HepG2 (cell line): Measurements from ENCODE around the gene ANGPTL2. TPM values are rescaled to one million over a fixed set of nuclear protein-coding genes. Genes with fewer than 3 reads are reported as not detected.

ENCODE experiments used
- ATAC-seq: fragments of 200-7000 bp; cut with Tn5 transposase; 3 replicates; pipeline ENCODE4 v1.9.1; 2020; ENCODE audit warnings: mild to moderate bottlenecking, moderate library complexity
- BruUV-seq: library from RNA; stranded (reverse); fragments of 400-500 nt; replicated peaks from 2 replicates; lab custom pipeline; 2021; lab: Mats Ljungman, UMichigan
- CTCF ChIA-PET: fragments of 300-600 bp; formaldehyde crosslinking; extraction: SDS; loops from one replicate; lab custom pipeline; 2021; ENCODE audit warnings: low total read pairs, inconsistent platforms, low intra/inter-chr PET ratio; lab: Yijun Ruan, JAX
- POLR2A ChIA-PET: fragments of 350-600 bp; sonication (Branson Sonifier 250); formaldehyde crosslinking; loops from one replicate; lab custom pipeline; 2020; ENCODE audit warnings: antibody characterized with exemption, inconsistent platforms; lab: Yijun Ruan, JAX
- DNase-seq: peaks from one replicate; pipeline ENCODE4 v3.0.0-alpha.2; 2015; ENCODE audit warnings: low spot score
- FAIRE-seq: peaks from 3 replicates; lab custom pipeline; 2011; peaks lifted over from hg19 to GRCh38; lab: Jason Lieb, UNC
- H2AFZ ChIP-seq: one replicate; pipeline ENCODE4 v1.6.1; 2011; ENCODE audit warnings: low read length, inconsistent platforms
- H3K27ac ChIP-seq: fragments of 300-600 bp; 3 replicates; pipeline ENCODE4 v1.8.0; 2011; ENCODE audit warnings: mixed run types, mild to moderate bottlenecking, mixed read lengths, low read length, inconsistent platforms; ENCODE audit not compliant: insufficient read depth; ENCODE audit errors: extremely low read length
- H3K27me3 ChIP-seq, 2 experiments: fragments of 200-600 bp in 1 of 2; 2 replicates in 1 of 2; 3 replicates in 1 of 2; pipeline versions ENCODE4 v1.6.0 to v1.8.0; 2011; ENCODE audit warnings: low read length in 2 of 2, mild to moderate bottlenecking in 2 of 2, moderate library complexity in 2 of 2, inconsistent platforms in 1 of 2; ENCODE audit not compliant: insufficient read depth in 2 of 2, control insufficient read depth in 1 of 2
- H3K36me3 ChIP-seq, 2 experiments: fragments of 200-600 bp in 1 of 2; replicated peaks in 1 of 2; 2 replicates in 1 of 2; 3 replicates in 1 of 2; pipeline versions ENCODE4 v1.5.1 to v1.8.0; 2011; ENCODE audit warnings: low read length in 2 of 2, inconsistent platforms in 1 of 2; ENCODE audit not compliant: insufficient read depth in 2 of 2, control insufficient read depth in 1 of 2
- H3K4me1 ChIP-seq: 2 replicates; pipeline ENCODE4 v1.5.1; 2012; ENCODE audit warnings: low read length, inconsistent platforms; ENCODE audit not compliant: insufficient read depth
- H3K4me2 ChIP-seq: 2 replicates; pipeline ENCODE4 v1.6.0; 2011; ENCODE audit warnings: low read depth, low read length, inconsistent platforms
- H3K4me3 ChIP-seq, 3 experiments: fragments of 200-600 bp in 1 of 3; sonication (generic), shearing (Covaris generic) in 1 of 3; replicated peaks in 1 of 3; 2 replicates each; pipeline ENCODE4 v1.5.1; 2011 to 2016; ENCODE audit warnings: low read length in 3 of 3, inconsistent platforms in 2 of 3, low read depth in 2 of 3, mild to moderate bottlenecking in 2 of 3, control low read depth in 1 of 3, mixed read lengths in 1 of 3; ENCODE audit not compliant: insufficient read depth in 1 of 3
- H3K79me2 ChIP-seq: one replicate; pipeline ENCODE4 v1.6.1; 2011; ENCODE audit warnings: low read length, inconsistent platforms; ENCODE audit not compliant: insufficient read depth
- H3K9ac ChIP-seq: 2 replicates; pipeline ENCODE4 v1.6.0; 2011; ENCODE audit warnings: mild to moderate bottlenecking, low read depth, low read length, inconsistent platforms; ENCODE audit not compliant: insufficient read depth
- H3K9me3 ChIP-seq: 2 replicates; pipeline ENCODE4 v1.5.1; 2012; ENCODE audit warnings: mild to moderate bottlenecking, low read length
- H4K20me1 ChIP-seq: 2 replicates; pipeline ENCODE4 v1.6.0; 2011; ENCODE audit warnings: inconsistent platforms, mild to moderate bottlenecking, low read length, moderate library complexity; ENCODE audit not compliant: insufficient read depth
- NCOA2 ChIP-seq: sonication (generic); formaldehyde crosslinking; IDR thresholded peaks from 2 replicates; pipeline ENCODE4 v1.8.0; 2022; ENCODE audit warnings: inconsistent platforms
- RFX1 ChIP-seq: fragments of 450-650 bp; IDR thresholded peaks from 2 replicates; pipeline ENCODE4 v1.6.1; 2017
- SKIL ChIP-seq: sonication (generic); formaldehyde crosslinking; IDR thresholded peaks from 2 replicates; pipeline ENCODE4 v1.8.0; 2022; ENCODE audit warnings: missing genetic modification reagents, mild to moderate bottlenecking, moderate library complexity, borderline replicate concordance
- SNAPC4 ChIP-seq: sonication (generic); formaldehyde crosslinking; IDR thresholded peaks from 2 replicates; pipeline ENCODE4 v1.4.0; 2020; ENCODE audit warnings: mild to moderate bottlenecking, missing genetic modification reagents
- STAT5B ChIP-seq: sonication (generic); formaldehyde crosslinking; IDR thresholded peaks from 2 replicates; pipeline ENCODE4 v1.4.0; 2020; ENCODE audit warnings: missing genetic modification reagents
- WGBS: methylation state at CpG from one replicate; pipeline ENCODE4 v1.1.6; 2017; ENCODE audit warnings: low lambda C conversion rate; 5-methylcytosine and 5-hydroxymethylcytosine counted together
- in situ Hi-C: cut with HindIII; loops from 2 replicates; pipeline ENCODE4 v1.10.0; 2017; ENCODE audit warnings: low pct_unique_long_range_greater_than_20kb; ENCODE audit not compliant: extremely low pct_ligation_motif_present
- intact Hi-C: fragments of 100-400 bp; cut with micrococcal nuclease; formaldehyde crosslinking; loops from one replicate; pipeline ENCODE4 v1.10.0; 2022; ENCODE audit not compliant: unreplicated experiment
- polyA plus RNA-seq, 8 experiments: library from polyadenylated mRNA; depleted of rRNA in 3 of 8; stranded (reverse) in 7 of 8; unstranded in 1 of 8; fragments of >200 nt; fragmentation: Illumina TruSeq in 4 of 8; extraction: Trizol in 4 of 8; gene quantifications; 2 replicates each; pipeline versions ENCODE4 v1.2.1 to v1.2.3, GENCODE V29; 2011 to 2016; ENCODE audit warnings: low read depth in 4 of 8, missing spikeins in 1 of 8, mixed read lengths in 1 of 8; ENCODE audit not compliant: insufficient read depth in 1 of 8
- total RNA-seq, 5 experiments: library from RNA; depleted of rRNA; stranded (reverse); fragments of >200 nt; fragmentation: Illumina TruSeq; extraction: Trizol; gene quantifications; 2 replicates each; pipeline ENCODE4 v1.2.3, GENCODE V29; 2016; ENCODE audit warnings: low read depth in 1 of 5

The ANGPTL2 gene
- total and polyA plus RNA-seq, 2 of the 13 experiments (the other 11 are each of a cell fraction or from before 2014, with no cell fraction given) = 0.91 to 21.0 TPM

- 87% methylated on average over 11 of the region's 13 CpGs for WGBS
- intact Hi-C loops = no loop called here
- no peak for FAIRE-seq
Measured at GRCh38 chr9:127091526-127091925, 30.9 kb downstream of the ANGPTL2 start.

More at GRCh38 chr9:127091526-127091925, 30.9 kb downstream of the ANGPTL2 start:
- H3K36me3 ChIP-seq = peaks cover 0 to 2% of the 10 kb centered on the region in 2 experiments; a peak in 2 of 5 replicates
- ATAC-seq (no peak), DNase-seq (no peak)
- H3K27me3 ChIP-seq = no peaks in the 10 kb centered on the region
- no peaks in the 10 kb centered on the region for H4K20me1 ChIP-seq
- H2AFZ ChIP-seq = no peak overlapping the region
- BruUV-seq = no TSS peak
- H3K4me2 ChIP-seq = no peak overlapping the region
- TF ChIP-seq RFX1 (no peak), STAT5B (CRISPR knock-in tag) (no peak), SKIL (CRISPR knock-in tag) (no peak), SNAPC4 (CRISPR knock-in tag) (no peak), NCOA2 (no peak)
- no peaks in the 10 kb centered on the region for H3K9me3 ChIP-seq
- CTCF ChIA-PET = no interaction called here
- H3K27ac ChIP-seq = no peak overlapping the region
- POLR2A ChIA-PET = no interaction called here
- H3K4me3 ChIP-seq = no peak overlapping the region
- in situ Hi-C loops = no loop called here
- no peak overlapping the region for H3K9ac ChIP-seq
- no peaks in the 10 kb centered on the region for H3K79me2 ChIP-seq
- no peaks in the 10 kb centered on the region for H3K4me1 ChIP-seq
